PC-9 (cell line): ENCODE data around the gene PROKR1. TPM values are rescaled to one million over a fixed set of nuclear protein-coding genes. Genes with fewer than 3 reads are reported as not detected.

Source experiments
- BruUV-seq: library from RNA; stranded (reverse); fragments of 400-500 nt; replicated peaks from 2 replicates; lab custom pipeline; 2021; lab: Mats Ljungman, UMichigan
- CTCF ChIA-PET: fragments of 300-600 bp; sonication (Branson Sonifier 250); formaldehyde crosslinking; loops from one replicate; lab custom pipeline; 2022; ENCODE audit warnings: antibody characterized with exemption; lab: Charles Lee
- POLR2A ChIA-PET: fragments of 300-600 bp; sonication (Branson Sonifier 250); formaldehyde crosslinking; loops from one replicate; lab custom pipeline; 2022; ENCODE audit warnings: antibody characterized with exemption; ENCODE audit not compliant: unreplicated experiment; lab: Charles Lee
- DNase-seq, 2 experiments: peaks; one replicate each; pipeline versions ENCODE4 v3.0.0 to v3.0.0-alpha.2; 2015 to 2022; ENCODE audit warnings: mixed read lengths in 1 of 2
- H2AFZ ChIP-seq: fragments of 200-600 bp; sonication (generic); 2 replicates; pipeline ENCODE4 v1.8.1; 2017; ENCODE audit warnings: antibody characterized with exemption
- H3F3A ChIP-seq: fragments of 200-600 bp; sonication (generic); 2 replicates; pipeline ENCODE4 v1.8.1; 2017; ENCODE audit warnings: antibody characterized with exemption, mild to moderate bottlenecking, low read depth; ENCODE audit not compliant: insufficient read depth
- H3K27ac ChIP-seq: fragments of 200-600 bp; sonication (generic); 2 replicates; pipeline ENCODE4 v1.6.1; 2016; ENCODE audit warnings: mixed run types
- H3K27me3 ChIP-seq: fragments of 200-600 bp; sonication (generic); 2 replicates; pipeline ENCODE4 v1.6.1; 2016; ENCODE audit warnings: low read depth, mixed run types; ENCODE audit not compliant: insufficient read depth
- H3K36me3 ChIP-seq: fragments of 200-600 bp; sonication (generic); 2 replicates; pipeline ENCODE4 v1.6.1; 2016; ENCODE audit warnings: low read depth, mixed run types
- H3K4me1 ChIP-seq: fragments of 200-600 bp; sonication (generic); replicated peaks from 2 replicates; pipeline ENCODE4 v1.6.1; 2016; ENCODE audit warnings: mixed run types; ENCODE audit not compliant: insufficient read depth
- H3K4me2 ChIP-seq: fragments of 200-600 bp; sonication (generic); 2 replicates; pipeline ENCODE4 v1.6.1; 2017; ENCODE audit warnings: mixed run types
- H3K4me3 ChIP-seq: fragments of 200-600 bp; sonication (generic); 2 replicates; pipeline ENCODE4 v1.6.1; 2016; ENCODE audit warnings: mixed run types
- H3K79me2 ChIP-seq: fragments of 200-600 bp; sonication (generic); 2 replicates; pipeline ENCODE4 v1.6.1; 2017; ENCODE audit warnings: low read depth, mixed run types
- H3K9me2 ChIP-seq: fragments of 200-600 bp; sonication (generic); 2 replicates; pipeline ENCODE4 v1.8.1; 2017; ENCODE audit warnings: mild to moderate bottlenecking; ENCODE audit not compliant: insufficient read depth
- H3K9me3 ChIP-seq: fragments of 200-600 bp; sonication (generic); 2 replicates; pipeline ENCODE4 v1.8.1; 2016; ENCODE audit warnings: low read depth; ENCODE audit not compliant: insufficient read depth
- H4K20me1 ChIP-seq: fragments of 200-600 bp; sonication (generic); 2 replicates; pipeline ENCODE4 v1.8.1; 2017; ENCODE audit not compliant: insufficient read depth
- EZH2 ChIP-seq: fragments of 200-600 bp; sonication (generic); IDR thresholded peaks from 2 replicates; pipeline ENCODE4 v1.8.0; 2017; ENCODE audit warnings: antibody characterized with exemption, low read depth
- intact Hi-C: fragments of 100-400 bp; cut with micrococcal nuclease; formaldehyde crosslinking; loops from one replicate; pipeline ENCODE4 v1.10.0; 2022; ENCODE audit not compliant: unreplicated experiment
- total RNA-seq: library from RNA; stranded (reverse); gene quantifications from 2 replicates; pipeline ENCODE4 v1.2.3, GENCODE V29; 2021
- TF ChIP-seq, protein P1 (sequence below): fragments of 200-600 bp; sonication (generic); conservative IDR thresholded peaks from 2 replicates; pipeline ENCODE4 v1.6.1; 2017; ENCODE audit warnings: mixed run types, antibody characterized with exemption, mild to moderate bottlenecking, moderate library complexity

The PROKR1 gene
- total RNA-seq, 1 experiment from 2014 or later: not detected

DNA sequence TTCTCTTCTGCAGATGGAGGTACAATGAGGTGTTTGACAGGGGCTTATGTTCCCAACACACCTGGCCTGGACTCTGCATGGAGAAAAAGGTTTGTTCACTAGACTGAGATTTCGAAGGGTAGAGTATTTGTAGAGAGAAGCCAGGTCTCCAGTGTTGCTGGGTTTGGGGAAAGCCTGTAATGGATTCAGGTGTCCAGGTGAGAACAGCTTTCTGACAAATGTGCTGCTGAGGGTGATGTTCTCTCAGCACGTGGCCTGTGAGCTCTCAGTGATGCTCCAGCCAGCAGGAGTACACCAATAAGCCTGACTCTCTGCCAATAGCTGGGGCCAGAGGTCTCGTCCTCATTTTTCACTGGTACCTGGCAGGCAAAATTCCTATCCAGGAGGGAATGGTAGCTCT, 47.5 kb downstream of the PROKR1 start:
- no peak overlapping the region for H2AFZ ChIP-seq
- no peaks in the 10 kb centered on the region for H3K9me2 ChIP-seq
- H4K20me1 ChIP-seq: no peaks in the 10 kb centered on the region; the same call in 1 of the 2 replicates
- intact Hi-C loops: no loop called here
- no TSS peak for BruUV-seq
- ChIA-PET CTCF (no interaction called here), POLR2A (no interaction called here)
- no peaks in the 10 kb centered on the region for H3K4me1 ChIP-seq
- no peaks in the 10 kb centered on the region for H3K36me3 ChIP-seq
- H3F3A ChIP-seq: no peaks in the 10 kb centered on the region
- no peaks in the 10 kb centered on the region for H3K9me3 ChIP-seq
- no peaks in the 10 kb centered on the region for H3K27me3 ChIP-seq
- H3K27ac ChIP-seq: no peak overlapping the region
- H3K4me3 ChIP-seq: no peak overlapping the region
- no peak overlapping the region for H3K4me2 ChIP-seq
- DNase-seq: no peak
- H3K79me2 ChIP-seq: no peaks in the 10 kb centered on the region
- no peak for TF ChIP-seq EZH2
- TF ChIP-seq, protein P1, sequence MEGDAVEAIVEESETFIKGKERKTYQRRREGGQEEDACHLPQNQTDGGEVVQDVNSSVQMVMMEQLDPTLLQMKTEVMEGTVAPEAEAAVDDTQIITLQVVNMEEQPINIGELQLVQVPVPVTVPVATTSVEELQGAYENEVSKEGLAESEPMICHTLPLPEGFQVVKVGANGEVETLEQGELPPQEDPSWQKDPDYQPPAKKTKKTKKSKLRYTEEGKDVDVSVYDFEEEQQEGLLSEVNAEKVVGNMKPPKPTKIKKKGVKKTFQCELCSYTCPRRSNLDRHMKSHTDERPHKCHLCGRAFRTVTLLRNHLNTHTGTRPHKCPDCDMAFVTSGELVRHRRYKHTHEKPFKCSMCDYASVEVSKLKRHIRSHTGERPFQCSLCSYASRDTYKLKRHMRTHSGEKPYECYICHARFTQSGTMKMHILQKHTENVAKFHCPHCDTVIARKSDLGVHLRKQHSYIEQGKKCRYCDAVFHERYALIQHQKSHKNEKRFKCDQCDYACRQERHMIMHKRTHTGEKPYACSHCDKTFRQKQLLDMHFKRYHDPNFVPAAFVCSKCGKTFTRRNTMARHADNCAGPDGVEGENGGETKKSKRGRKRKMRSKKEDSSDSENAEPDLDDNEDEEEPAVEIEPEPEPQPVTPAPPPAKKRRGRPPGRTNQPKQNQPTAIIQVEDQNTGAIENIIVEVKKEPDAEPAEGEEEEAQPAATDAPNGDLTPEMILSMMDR: no peak

DNA sequence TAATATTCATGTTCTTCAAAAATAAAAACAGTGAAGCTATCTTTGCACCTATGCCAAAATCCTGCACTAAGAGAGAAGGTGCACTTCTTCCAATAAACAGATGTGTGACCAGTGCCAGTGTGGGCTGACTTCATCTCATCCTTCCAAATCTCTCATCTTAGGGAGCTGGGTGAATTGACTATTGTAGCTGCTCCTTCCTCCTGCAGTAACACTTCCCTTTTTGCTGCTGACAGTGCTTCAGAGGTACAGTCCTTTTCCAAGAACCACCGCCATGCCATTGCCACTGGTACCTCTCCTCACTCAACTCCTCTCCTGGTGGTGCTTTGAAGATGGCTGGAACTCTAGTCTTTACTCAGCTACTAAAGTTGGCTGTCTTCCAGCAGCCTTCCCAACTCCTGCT, 49.1 kb downstream of the PROKR1 start:
- Histone ChIP-seq H3F3A (no peaks in the 10 kb centered on the region), H3K4me1 (no peaks in the 10 kb centered on the region), H4K20me1 (no peaks in the 10 kb centered on the region; the same call in 1 of the 2 replicates), H3K79me2 (no peaks in the 10 kb centered on the region), H3K9me3 (no peaks in the 10 kb centered on the region), H3K4me3 (no peak overlapping the region), H3K27ac (no peak overlapping the region), H2AFZ (no peak overlapping the region), H3K36me3 (no peaks in the 10 kb centered on the region), H3K9me2 (no peaks in the 10 kb centered on the region), H3K27me3 (no peaks in the 10 kb centered on the region), H3K4me2 (no peak overlapping the region)
- no peak for TF ChIP-seq EZH2
- TF ChIP-seq, protein P1: no peak
- intact Hi-C loops: no loop called here
- no peak for DNase-seq
- ChIA-PET CTCF (no interaction called here), POLR2A (no interaction called here)
- BruUV-seq: no TSS peak

DNA sequence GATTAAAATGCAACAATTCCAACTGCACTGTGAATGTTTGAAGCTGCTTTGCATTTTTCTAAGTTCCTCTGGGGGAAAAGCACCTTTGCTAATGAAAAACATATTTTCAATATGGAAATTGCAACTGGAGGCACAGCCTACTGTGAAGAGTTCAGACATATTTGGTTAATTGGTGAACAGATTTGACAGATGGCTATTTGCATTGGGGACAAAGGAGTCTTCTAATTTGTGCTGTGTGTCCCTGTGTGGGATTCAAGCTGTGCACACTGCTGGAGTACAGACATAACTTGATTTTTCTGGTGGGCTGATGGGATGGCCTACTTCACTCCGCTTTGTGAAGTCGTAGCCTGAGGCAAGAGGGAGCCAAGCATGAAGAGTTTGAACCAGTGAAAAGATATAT, 50.6 kb downstream of the PROKR1 start:
- H2AFZ ChIP-seq: no peak overlapping the region
- TF ChIP-seq EZH2: no peak
- TF ChIP-seq, protein P1: no peak
- ChIA-PET CTCF (no interaction called here), POLR2A (no interaction called here)
- H3K9me3 ChIP-seq: no peaks in the 10 kb centered on the region
- intact Hi-C loops: no loop called here
- no peaks in the 10 kb centered on the region for H3F3A ChIP-seq
- H3K4me1 ChIP-seq: no peaks in the 10 kb centered on the region
- no TSS peak for BruUV-seq
- H4K20me1 ChIP-seq: no peaks in the 10 kb centered on the region; the same call in 1 of the 2 replicates
- no peaks in the 10 kb centered on the region for H3K36me3 ChIP-seq
- H3K4me2 ChIP-seq: no peak overlapping the region
- DNase-seq: no peak
- no peaks in the 10 kb centered on the region for H3K9me2 ChIP-seq
- no peaks in the 10 kb centered on the region for H3K79me2 ChIP-seq
- no peak overlapping the region for H3K4me3 ChIP-seq
- H3K27me3 ChIP-seq: no peaks in the 10 kb centered on the region
- H3K27ac ChIP-seq: no peak overlapping the region
